CD14-positive monocyte (primary cell): ENCODE data around the gene VWC2L. TPM values are rescaled to one million over a fixed set of nuclear protein-coding genes. Genes with fewer than 3 reads are reported as not detected.

Experiments used
- DNase-seq, 3 donors: peaks; one replicate each; pipeline ENCODE4 v3.0.0-alpha.2; 2011 to 2022
- H2AFZ ChIP-seq: 2 replicates; pipeline ENCODE4 v1.6.0; 2012; ENCODE audit warnings: mild to moderate bottlenecking, low read depth, low read length, inconsistent platforms; ENCODE audit not compliant: insufficient read depth, poor library complexity, severe bottlenecking
- H3K27ac ChIP-seq, 2 donors: 1 replicate in 1 of 2; 2 replicates in 1 of 2; pipeline ENCODE4 v1.5.1; 2012 to 2013; ENCODE audit warnings: low read length in 2 of 2, control low read depth in 1 of 2, inconsistent platforms in 1 of 2, low read depth in 1 of 2, mild to moderate bottlenecking in 1 of 2
- H3K27me3 ChIP-seq, 2 donors: one replicate each; pipeline versions ENCODE4 v1.6.0 to v1.6.1; 2011 to 2013; ENCODE audit warnings: low read length in 2 of 2; ENCODE audit not compliant: control insufficient read depth in 2 of 2, insufficient read depth in 2 of 2
- H3K36me3 ChIP-seq, 2 donors: replicated peaks in 1 of 2; 1 replicate in 1 of 2; 2 replicates in 1 of 2; pipeline versions ENCODE4 v1.5.1 to v1.6.1; 2012 to 2013; ENCODE audit warnings: low read length in 2 of 2, control low read depth in 1 of 2, inconsistent platforms in 1 of 2, mild to moderate bottlenecking in 1 of 2; ENCODE audit not compliant: insufficient read depth in 2 of 2, control insufficient read depth in 1 of 2
- H3K4me1 ChIP-seq, 2 donors: 1 replicate in 1 of 2; 2 replicates in 1 of 2; pipeline versions ENCODE4 v1.5.1 to v1.6.1; 2012 to 2013; ENCODE audit warnings: low read length in 2 of 2, control low read depth in 1 of 2, inconsistent platforms in 1 of 2, mild to moderate bottlenecking in 1 of 2, moderate library complexity in 1 of 2; ENCODE audit not compliant: insufficient read depth in 2 of 2, control insufficient read depth in 1 of 2
- H3K4me2 ChIP-seq: replicated peaks from 2 replicates; pipeline ENCODE3; 2012; ENCODE audit warnings: low read length, moderate library complexity, mild to moderate bottlenecking; ENCODE audit not compliant: poor library complexity, severe bottlenecking; ENCODE audit errors: extremely low read depth
- H3K4me3 ChIP-seq, 3 experiments: fragments of 200-600 bp in 1 of 3; sonication (generic) in 1 of 3; replicated peaks in 1 of 3; 1 replicate in 2 of 3; 2 replicates in 1 of 3; pipeline ENCODE4 v1.5.1; 2011 to 2013; ENCODE audit warnings: low read length in 3 of 3, mild to moderate bottlenecking in 3 of 3, control low read depth in 2 of 3, low read depth in 2 of 3, inconsistent platforms in 1 of 3, moderate library complexity in 1 of 3
- H3K79me2 ChIP-seq: 2 replicates; pipeline ENCODE4 v1.6.0; 2012; ENCODE audit warnings: mild to moderate bottlenecking, control low read depth, inconsistent platforms, low read length, moderate library complexity; ENCODE audit not compliant: insufficient read depth
- H3K9ac ChIP-seq: 2 replicates; pipeline ENCODE4 v1.6.0; 2017; ENCODE audit warnings: low read length, mild to moderate bottlenecking; ENCODE audit not compliant: insufficient read depth, poor library complexity, severe bottlenecking
- H3K9me3 ChIP-seq, 2 donors: replicated peaks in 1 of 2; 1 replicate in 1 of 2; 2 replicates in 1 of 2; pipeline versions ENCODE4 v1.5.1 to v1.6.1; 2012 to 2013; ENCODE audit warnings: low read length in 2 of 2, control low read depth in 1 of 2; ENCODE audit not compliant: control insufficient read depth in 1 of 2, insufficient read depth in 1 of 2
- H4K20me1 ChIP-seq: 2 replicates; pipeline ENCODE4 v1.6.0; 2012; ENCODE audit warnings: mild to moderate bottlenecking, low read length, control low read depth, moderate library complexity; ENCODE audit not compliant: insufficient read depth
- H3K27ac Mint-ChIP-seq, 7 donors: one replicate each; pipeline ENCODE4 v1.8.0; 2020; ENCODE audit warnings: mild to moderate bottlenecking in 7 of 7, mixed read lengths in 7 of 7, moderate library complexity in 6 of 7, inconsistent platforms in 2 of 7
- H3K27me3 Mint-ChIP-seq, 3 donors: one replicate each; pipeline ENCODE4 v1.8.0; 2021 to 2022; ENCODE audit warnings: low read depth in 3 of 3, mild to moderate bottlenecking in 3 of 3, mixed read lengths in 3 of 3, moderate library complexity in 3 of 3, inconsistent platforms in 1 of 3
- H3K36me3 Mint-ChIP-seq, 2 donors: one replicate each; pipeline ENCODE4 v1.8.0; 2020; ENCODE audit warnings: mixed read lengths in 2 of 2, inconsistent platforms in 1 of 2, mild to moderate bottlenecking in 1 of 2
- H3K4me1 Mint-ChIP-seq: one replicate; pipeline ENCODE4 v1.8.0; 2020; ENCODE audit warnings: mild to moderate bottlenecking, mixed read lengths
- H3K4me3 Mint-ChIP-seq, 2 donors: one replicate each; pipeline ENCODE4 v1.8.0; 2020; ENCODE audit warnings: mild to moderate bottlenecking in 2 of 2, mixed read lengths in 2 of 2, moderate library complexity in 1 of 2
- H3K9me3 Mint-ChIP-seq, 7 donors: one replicate each; pipeline ENCODE4 v1.8.0; 2020 to 2022; ENCODE audit warnings: mixed read lengths in 7 of 7, mild to moderate bottlenecking in 6 of 7, moderate library complexity in 6 of 7, inconsistent platforms in 2 of 7
- CTCF ChIP-seq: fragments of 200-600 bp; IDR thresholded peaks from one replicate; pipeline ENCODE4 v1.8.0; 2022; ENCODE audit warnings: antibody characterized with exemption, mild to moderate bottlenecking
- WGBS: methylation state at CpG from one replicate; pipeline ENCODE4 v1.1.5; 2013; ENCODE audit warnings: missing lambda C conversion rate; ENCODE audit not compliant: insufficient coverage; 5-methylcytosine and 5-hydroxymethylcytosine counted together
- intact Hi-C, 2 donors: fragments of 100-400 bp; cut with micrococcal nuclease; formaldehyde crosslinking; loops; one replicate each; pipeline versions ENCODE4 v1.15.0 to v1.15.1; 2023
- polyA plus RNA-seq, 3 donors: library from polyadenylated mRNA; depleted of rRNA in 1 of 3; unstranded in 2 of 3; stranded (reverse) in 1 of 3; fragments of 300-500 nt in 2 of 3; fragments of >200 nt in 1 of 3; fragmentation: Illumina TruSeq in 2 of 3; gene quantifications; 1 replicate in 2 of 3; 2 replicates in 1 of 3; pipeline ENCODE4 v1.2.3, GENCODE V29; 2012 to 2021

VWC2L gene
- polyA plus RNA-seq, 3 donors = not detected

DNA sequence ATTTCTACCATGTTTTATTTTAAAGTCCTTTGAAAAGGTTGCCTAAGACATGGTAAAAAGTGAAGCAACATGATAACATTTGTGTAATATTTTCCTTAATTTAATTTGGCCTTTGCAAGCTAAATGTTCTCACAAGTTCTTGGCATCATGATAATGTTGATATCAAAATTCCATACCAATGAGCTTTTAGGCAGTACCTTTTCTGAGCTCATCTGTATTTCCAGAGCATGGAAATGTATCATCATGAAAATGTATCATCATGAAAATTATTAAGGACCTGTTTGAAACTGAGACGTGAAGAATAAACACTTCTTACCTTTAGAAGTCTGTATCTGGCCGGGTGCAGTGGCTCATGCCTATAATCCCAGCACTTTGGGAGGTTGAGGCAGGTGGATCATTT, 73.8 kb downstream of the VWC2L start:
- no peak for TF ChIP-seq CTCF
- no peak for DNase-seq
- Mint-ChIP-seq H3K9me3 (peaks cover 0 to 8% (median 3%) of the 10 kb centered on the region in 7 donors), H3K36me3 (no peaks in the 10 kb centered on the region), H3K27ac (no peak overlapping the region), H3K4me1 (no peaks in the 10 kb centered on the region), H3K4me3 (no peak overlapping the region), H3K27me3 (peaks cover 0 to 1% (median 0%) of the 10 kb centered on the region in 3 donors)
- Histone ChIP-seq H2AFZ (no peak overlapping the region), H3K4me2 (no peak overlapping the region), H3K36me3 (no peaks in the 10 kb centered on the region), H3K27ac (no peak overlapping the region), H3K9me3 (peaks cover 0 to 2% of the 10 kb centered on the region in 2 donors), H3K4me3 (no peak overlapping the region), H4K20me1 (no peaks in the 10 kb centered on the region), H3K4me1 (no peaks in the 10 kb centered on the region), H3K27me3 (no peaks in the 10 kb centered on the region), H3K79me2 (no peaks in the 10 kb centered on the region), H3K9ac (no peak overlapping the region)
- intact Hi-C loops = no loop called here
- no CpG with 5 or more reads among the region's 2 CpGs for WGBS

GRCh38 chr2:214489181-214489580, 78.3 kb downstream of the VWC2L start:
- no peak for DNase-seq
- Mint-ChIP-seq H3K4me3 (no peak overlapping the region), H3K27me3 (no peaks in the 10 kb centered on the region), H3K36me3 (no peaks in the 10 kb centered on the region), H3K27ac (no peak overlapping the region), H3K4me1 (no peaks in the 10 kb centered on the region), H3K9me3 (peaks cover 0 to 8% (median 4%) of the 10 kb centered on the region in 7 donors)
- H3K36me3 ChIP-seq = no peaks in the 10 kb centered on the region
- no peaks in the 10 kb centered on the region for H3K27me3 ChIP-seq
- peaks cover 0 to 2% of the 10 kb centered on the region in 2 donors for H3K9me3 ChIP-seq
- no peaks in the 10 kb centered on the region for H4K20me1 ChIP-seq
- no peak overlapping the region for H2AFZ ChIP-seq
- no peak overlapping the region for H3K9ac ChIP-seq
- H3K4me2 ChIP-seq = no peak overlapping the region
- no peaks in the 10 kb centered on the region for H3K4me1 ChIP-seq
- H3K27ac ChIP-seq = no peak overlapping the region
- no peak overlapping the region for H3K4me3 ChIP-seq
- no peak for TF ChIP-seq CTCF
- intact Hi-C loops = no loop called here
- H3K79me2 ChIP-seq = no peaks in the 10 kb centered on the region
- 100% methylated on average over 1 of the region's 2 CpGs for WGBS
